Measurements from ENCODE around the gene AHDC1. TPM values are rescaled to one million over a fixed set of nuclear protein-coding genes. Genes with fewer than 3 reads are reported as not detected.

AHDC1 gene
- total RNA-seq, 2 donors from 2014 or later: 27.1 to 83.7 TPM

GRCh38 chr1:27550510-27551169, 53.3 kb downstream of the AHDC1 start:
- TF ChIP-seq POLR2A (IDR thresholded peaks at IDR 0.05) (no peak), CTCF (IDR thresholded peaks at IDR 0.05) (no peak), POLR2AphosphoS5 (IDR thresholded peaks at IDR 0.05) (no peak)
- H3K9me3 ChIP-seq: no peaks in the 10 kb centered on the region
- H3K36me3 ChIP-seq: peaks cover 0 to 10% of the 10 kb centered on the region in 2 donors
- no peak overlapping the region for H3K4me3 ChIP-seq
- peaks cover 3% of the 10 kb centered on the region for H3K4me1 ChIP-seq (replicated peaks)
- no peak overlapping the region for H3K27ac ChIP-seq
- H3K27me3 ChIP-seq (replicated peaks; ENCODE audit: insufficient read depth): no peaks in the 10 kb centered on the region
- intact Hi-C loops (cut with DNase I): no loop called here
- DNase-seq (ENCODE audit: low spot score): no peak
- 96% methylated on average over 44 of the region's 44 CpGs for WGBS

GRCh38 chr1:27549807-27550408, 54.0 kb downstream of the AHDC1 start:
- Histone ChIP-seq H3K27me3 (replicated peaks; ENCODE audit: insufficient read depth) (no peaks in the 10 kb centered on the region), H3K4me3 (no peak overlapping the region), H3K36me3 (peaks cover 0 to 10% of the 10 kb centered on the region in 2 donors), H3K4me1 (replicated peaks) (peaks cover 5% of the 10 kb centered on the region), H3K27ac (no peak overlapping the region), H3K9me3 (no peaks in the 10 kb centered on the region)
- 95% methylated on average over 16 of the region's 38 CpGs for WGBS
- DNase-seq (ENCODE audit: low spot score): no peak
- no peak for TF ChIP-seq CTCF (IDR thresholded peaks at IDR 0.05)
- TF ChIP-seq POLR2A (IDR thresholded peaks at IDR 0.05): no peak
- TF ChIP-seq POLR2AphosphoS5 (IDR thresholded peaks at IDR 0.05): no peak
- intact Hi-C loops (cut with DNase I): no loop called here

GRCh38 chr1:27548858-27549719, 54.9 kb downstream of the AHDC1 start:
- peaks cover 0 to 10% of the 10 kb centered on the region in 2 donors for H3K36me3 ChIP-seq
- H3K27ac ChIP-seq: no peak overlapping the region

GRCh38 chr1:27548136-27548853, 55.6 kb downstream of the AHDC1 start:
- Histone ChIP-seq H3K36me3 (peaks cover 0 to 10% of the 10 kb centered on the region in 2 donors), H3K4me1 (replicated peaks) (peaks cover 5% of the 10 kb centered on the region), H3K27me3 (replicated peaks; ENCODE audit: insufficient read depth) (no peaks in the 10 kb centered on the region), H3K9me3 (no peaks in the 10 kb centered on the region), H3K4me3 (no peak overlapping the region), H3K27ac (no peak overlapping the region)
- no peak for DNase-seq (ENCODE audit: low spot score)
- TF ChIP-seq POLR2AphosphoS5 (IDR thresholded peaks at IDR 0.05) (no peak), POLR2A (IDR thresholded peaks at IDR 0.05) (no peak), CTCF (IDR thresholded peaks at IDR 0.05) (no peak)
- WGBS: 88% methylated on average over 39 of the region's 39 CpGs
- intact Hi-C loops (cut with DNase I): no loop called here

More at GRCh38 chr1:27548858-27549719, 54.9 kb downstream of the AHDC1 start:
- Histone ChIP-seq H3K4me3 (no peak overlapping the region), H3K27me3 (replicated peaks; ENCODE audit: insufficient read depth) (no peaks in the 10 kb centered on the region), H3K4me1 (replicated peaks) (peaks cover 5% of the 10 kb centered on the region), H3K9me3 (no peaks in the 10 kb centered on the region)
- TF ChIP-seq POLR2AphosphoS5 (IDR thresholded peaks at IDR 0.05) (no peak), CTCF (IDR thresholded peaks at IDR 0.05) (no peak), POLR2A (IDR thresholded peaks at IDR 0.05) (no peak)
- WGBS: 89% methylated on average over 45 of the region's 45 CpGs
- intact Hi-C loops (cut with DNase I): no loop called here
- no peak for DNase-seq (ENCODE audit: low spot score)

Measured in prostate gland (tissue), 2 donors.